ENCODE results near the gene ARHGEF3.
"Not testable (repeated sequence)": the region's sequence is repeated elsewhere in the genome, so short reads cannot be mapped to it uniquely, and the experiment has no call there.

ARHGEF3 gene

DNA sequence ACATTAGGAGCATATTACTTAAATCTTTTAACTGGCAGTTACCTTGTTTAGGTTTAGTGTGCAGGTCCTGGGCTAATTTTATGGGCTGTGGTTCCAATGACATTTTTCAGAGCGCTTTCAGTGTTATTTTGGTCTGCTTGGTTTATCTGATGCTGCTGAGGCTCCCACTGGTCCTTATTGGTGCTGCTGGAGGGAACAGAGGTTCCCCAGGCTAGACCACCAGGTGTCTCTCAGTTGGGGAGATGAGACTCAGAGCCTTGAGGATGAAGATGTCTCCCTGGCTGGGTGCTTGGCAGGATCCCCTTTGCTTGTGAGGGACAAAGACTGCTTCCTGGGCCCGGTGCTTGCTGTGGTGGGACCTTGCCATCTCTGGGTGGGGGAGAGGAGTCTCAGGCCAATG is 90.4 kb downstream of the ARHGEF3 start:
- ATAC-seq (replicated peaks; ENCODE audit: extremely low read depth, poor library complexity, severe bottlenecking) (no peak), DNase-seq (ENCODE audit: low spot score in 2 of 2) (no peak)
- Mint-ChIP-seq H3K27ac (ENCODE audit: low read depth) (peak overlapping the region; percentile 22), H3K4me1 (no peaks in the 10 kb centered on the region), H3K27me3 (no peaks in the 10 kb centered on the region), H3K4me3 (no peak overlapping the region), H3K9me3 (no peaks in the 10 kb centered on the region), H3K36me3 (ENCODE audit: insufficient read depth) (peaks cover 3% of the 10 kb centered on the region)

DNA sequence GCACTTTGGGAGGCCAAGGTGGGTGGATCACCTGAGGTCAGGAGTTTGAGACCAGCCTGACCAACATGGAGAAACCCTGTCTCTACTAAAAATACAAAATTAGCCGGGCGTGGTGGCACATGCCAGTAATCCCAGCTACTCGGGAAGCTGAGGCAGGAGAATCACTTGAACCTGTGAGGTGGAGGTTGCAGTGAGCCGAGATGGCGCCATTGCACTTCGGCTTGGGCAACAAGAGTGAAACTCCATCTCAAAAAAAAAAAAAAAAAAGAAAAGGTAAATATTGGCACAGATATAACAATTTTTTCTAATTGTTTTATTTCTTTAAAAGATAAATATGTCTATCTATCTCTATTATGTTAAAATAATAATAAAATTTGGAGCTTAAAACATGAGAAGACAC is 94.3 kb downstream of the ARHGEF3 start:
- ATAC-seq (replicated peaks; ENCODE audit: extremely low read depth, poor library complexity, severe bottlenecking); H3K36me3 Mint-ChIP-seq (ENCODE audit: insufficient read depth); DNase-seq (ENCODE audit: low spot score in 2 of 2); H3K4me3 Mint-ChIP-seq; H3K27me3 Mint-ChIP-seq; H3K9me3 Mint-ChIP-seq; H3K27ac Mint-ChIP-seq (ENCODE audit: low read depth): not testable (repeated sequence)
- H3K4me1 Mint-ChIP-seq, result peaks cover 18% of the 10 kb centered on the region

DNA sequence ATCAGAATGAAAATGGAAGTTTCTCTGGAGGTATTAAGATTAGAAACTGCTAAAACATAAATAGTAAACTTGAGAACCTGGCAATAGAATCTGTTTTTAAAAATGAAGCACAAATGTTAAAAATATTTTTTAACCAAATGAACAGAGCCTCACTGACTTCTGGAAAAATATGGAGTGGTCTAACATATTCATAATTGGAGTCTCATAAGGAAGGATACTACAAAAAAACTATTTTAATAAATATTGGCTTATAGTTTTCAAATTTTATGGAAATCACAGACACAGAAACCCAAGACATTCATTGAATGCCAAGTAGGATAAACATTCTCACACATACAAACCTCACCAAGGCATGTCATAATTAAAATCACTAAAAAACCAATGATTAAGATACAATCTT is 95.1 kb downstream of the ARHGEF3 start:
- Mint-ChIP-seq H3K9me3 (no peaks in the 10 kb centered on the region), H3K4me3 (no peak overlapping the region), H3K27me3 (no peaks in the 10 kb centered on the region), H3K36me3 (ENCODE audit: insufficient read depth) (no peaks in the 10 kb centered on the region), H3K4me1 (peaks cover 21% of the 10 kb centered on the region), H3K27ac (ENCODE audit: low read depth) (no peak overlapping the region)
- no peak for ATAC-seq (replicated peaks; ENCODE audit: extremely low read depth, poor library complexity, severe bottlenecking)
- DNase-seq (ENCODE audit: low spot score in 2 of 2), result no peak

DNA sequence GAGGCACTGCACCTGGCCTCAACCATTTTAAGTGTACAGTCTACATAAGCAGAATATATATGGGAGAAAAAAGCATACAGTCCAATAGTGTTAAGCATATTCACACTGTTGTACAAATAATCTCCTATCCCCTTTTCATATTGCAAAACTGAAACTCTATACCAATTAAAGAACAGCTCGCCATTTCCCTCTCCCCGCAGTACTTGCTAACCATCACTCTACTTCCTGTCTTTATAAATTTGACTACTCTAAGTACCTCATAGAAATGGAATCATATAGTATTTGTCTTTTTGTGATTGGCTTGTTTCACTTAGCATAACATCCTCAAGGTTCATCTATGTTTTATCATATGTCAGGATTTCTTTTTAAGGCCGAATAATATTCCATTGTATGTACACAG is 97.0 kb downstream of the ARHGEF3 start:
- ATAC-seq (replicated peaks; ENCODE audit: extremely low read depth, poor library complexity, severe bottlenecking) (no peak), DNase-seq (ENCODE audit: low spot score in 2 of 2) (no peak)
- Mint-ChIP-seq H3K4me1 (peaks cover 21% of the 10 kb centered on the region), H3K36me3 (ENCODE audit: insufficient read depth) (peaks cover 2% of the 10 kb centered on the region), H3K27me3 (no peaks in the 10 kb centered on the region), H3K27ac (ENCODE audit: low read depth) (peak overlapping the region; percentile 45), H3K4me3 (peak overlapping the region; percentile 0), H3K9me3 (no peaks in the 10 kb centered on the region)

DNA sequence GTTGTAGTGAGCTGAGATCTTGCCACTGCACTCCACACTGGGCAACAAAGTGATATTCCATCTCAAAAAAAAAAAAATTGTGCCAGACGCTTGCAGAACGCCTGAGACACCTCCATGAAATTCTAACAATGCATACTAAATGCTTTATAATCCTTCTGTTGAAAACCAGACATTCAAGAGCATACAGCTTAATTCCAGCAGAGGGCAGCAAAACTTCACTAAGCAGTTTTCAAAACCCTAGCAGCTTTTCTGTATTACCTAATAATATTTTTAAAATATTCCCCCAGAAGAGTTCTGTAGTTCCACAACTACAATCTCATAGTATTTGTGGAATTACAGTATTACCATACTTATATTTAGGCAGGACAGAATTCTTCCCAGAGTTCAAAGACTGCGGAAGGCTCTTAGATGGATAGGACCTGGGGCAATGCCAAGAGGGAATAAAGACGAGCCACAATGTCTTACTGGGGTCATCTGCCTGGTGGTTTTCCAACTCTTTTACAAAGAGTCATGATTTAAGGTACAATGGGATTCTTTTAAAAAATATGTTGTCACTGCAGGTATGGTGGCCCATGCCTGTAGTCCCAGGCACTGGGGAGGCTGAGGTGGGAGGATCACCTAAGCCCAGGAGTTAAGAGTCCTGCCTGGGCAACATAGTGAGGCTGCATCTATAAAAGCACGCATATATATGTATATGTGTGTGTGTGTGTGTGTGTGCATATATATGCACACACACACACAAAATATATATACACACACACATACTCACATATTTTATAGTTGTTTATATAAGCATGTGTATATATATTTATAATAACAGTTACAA is 99.0 kb downstream of the ARHGEF3 start:
- DNase-seq (ENCODE audit: low spot score in 2 of 2) (peak in 1 of 2 donors; percentile 57), ATAC-seq (replicated peaks; ENCODE audit: extremely low read depth, poor library complexity, severe bottlenecking) (peak; percentile 52)
- H3K27ac Mint-ChIP-seq (ENCODE audit: low read depth), result no peak overlapping the region
- H3K4me1 Mint-ChIP-seq, result peaks cover 21% of the 10 kb centered on the region
- H3K9me3 Mint-ChIP-seq, result no peaks in the 10 kb centered on the region
- peaks cover 2% of the 10 kb centered on the region for H3K36me3 Mint-ChIP-seq (ENCODE audit: insufficient read depth)
- no peak overlapping the region for H3K4me3 Mint-ChIP-seq
- no peaks in the 10 kb centered on the region for H3K27me3 Mint-ChIP-seq

DNA sequence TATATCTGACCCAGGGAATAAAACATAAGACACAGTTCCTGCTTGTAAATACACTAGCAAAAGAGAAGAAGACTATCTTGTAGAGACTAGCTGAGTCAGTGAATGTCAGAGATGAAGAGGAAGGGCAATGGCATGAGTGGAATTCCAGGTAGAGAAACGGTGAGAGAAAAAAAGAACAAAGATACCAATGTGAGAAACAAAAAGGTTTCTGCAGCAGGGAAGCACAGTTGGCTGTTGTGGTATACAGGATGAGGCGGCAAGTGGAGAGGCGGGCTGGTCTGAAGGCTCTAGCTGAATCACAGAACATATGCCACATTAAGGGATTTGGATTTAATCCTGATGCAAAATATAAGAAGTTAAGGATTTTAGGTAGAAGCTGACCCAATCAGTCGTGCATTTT is 101.6 kb downstream of the ARHGEF3 start:
- Mint-ChIP-seq H3K27ac (ENCODE audit: low read depth) (no peak overlapping the region), H3K9me3 (no peaks in the 10 kb centered on the region), H3K4me1 (peaks cover 32% of the 10 kb centered on the region), H3K4me3 (no peak overlapping the region), H3K27me3 (no peaks in the 10 kb centered on the region), H3K36me3 (ENCODE audit: insufficient read depth) (peaks cover 2% of the 10 kb centered on the region)
- DNase-seq (ENCODE audit: low spot score in 2 of 2) (no peak), ATAC-seq (replicated peaks; ENCODE audit: extremely low read depth, poor library complexity, severe bottlenecking) (no peak)

DNA sequence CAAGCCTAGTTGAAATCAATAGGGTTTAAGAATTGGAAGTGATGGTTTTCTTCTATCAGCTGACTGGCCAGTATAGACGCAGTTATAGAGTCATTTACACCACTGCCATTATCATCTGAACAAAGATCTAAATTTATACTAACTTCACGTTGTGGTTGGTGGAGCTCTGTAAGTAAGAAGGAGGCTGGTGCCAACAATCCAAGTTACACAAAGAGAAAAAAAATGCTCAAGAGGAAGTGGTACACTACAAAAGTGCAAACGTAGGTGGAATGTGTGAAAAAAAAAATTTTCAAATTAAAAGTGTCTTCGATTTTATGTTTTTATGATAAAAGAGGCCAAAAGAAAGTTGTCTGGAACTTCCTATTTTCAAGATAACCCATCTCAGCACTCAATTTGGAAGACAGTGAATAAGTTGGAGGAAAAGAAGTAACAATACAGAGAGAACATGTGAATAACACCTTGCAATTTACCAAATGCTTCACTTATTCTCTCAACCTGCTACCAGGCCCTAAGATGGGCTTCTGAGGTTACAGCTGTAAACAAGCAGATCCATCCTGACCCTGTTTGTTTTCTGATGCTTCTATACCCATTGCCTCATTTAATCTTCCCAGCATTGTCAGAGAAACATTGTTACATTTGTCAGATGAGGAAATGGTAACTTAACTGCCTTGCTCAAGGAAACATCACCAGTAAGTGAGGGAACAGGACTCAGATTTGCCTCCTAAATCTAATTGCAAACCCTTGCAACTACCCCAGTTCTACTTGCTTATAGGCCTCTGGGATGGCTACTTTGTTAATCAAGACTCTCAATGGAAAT is 106.7 kb downstream of the ARHGEF3 start:
- no peaks in the 10 kb centered on the region for H3K27me3 Mint-ChIP-seq
- no peaks in the 10 kb centered on the region for H3K9me3 Mint-ChIP-seq
- ATAC-seq (replicated peaks; ENCODE audit: extremely low read depth, poor library complexity, severe bottlenecking) (peak; percentile 78), DNase-seq (ENCODE audit: low spot score in 2 of 2) (no peak)
- peaks cover 44% of the 10 kb centered on the region for H3K4me1 Mint-ChIP-seq
- H3K36me3 Mint-ChIP-seq (ENCODE audit: insufficient read depth), result peaks cover 9% of the 10 kb centered on the region
- H3K4me3 Mint-ChIP-seq, result peak overlapping the region; percentile 26
- H3K27ac Mint-ChIP-seq (ENCODE audit: low read depth), result peak overlapping the region; percentile 87

DNA sequence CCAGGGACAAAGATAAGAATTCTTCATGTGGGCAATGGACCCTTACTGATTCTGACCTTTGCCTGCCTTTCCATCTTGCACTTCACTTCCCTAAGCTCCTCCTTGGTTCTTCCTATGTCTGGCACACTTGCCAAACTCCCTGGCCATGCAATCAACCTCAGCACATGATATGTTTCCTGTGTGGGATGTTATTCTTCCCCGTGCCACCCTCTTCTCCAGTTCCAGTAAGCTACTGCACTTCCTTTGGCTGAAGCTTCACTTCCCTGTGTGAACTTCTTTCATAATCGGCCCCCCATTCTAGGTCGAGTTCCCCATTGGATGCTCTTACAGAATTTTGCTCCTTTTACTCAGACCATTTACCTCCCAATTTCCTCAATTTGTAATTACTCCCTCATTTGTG is 108.0 kb downstream of the ARHGEF3 start:
- no peak for DNase-seq (ENCODE audit: low spot score in 2 of 2)
- Mint-ChIP-seq H3K4me3 (peak overlapping the region; percentile 71), H3K27ac (ENCODE audit: low read depth) (peak overlapping the region; percentile 87), H3K4me1 (peaks cover 44% of the 10 kb centered on the region), H3K36me3 (ENCODE audit: insufficient read depth) (peaks cover 8% of the 10 kb centered on the region), H3K27me3 (no peaks in the 10 kb centered on the region), H3K9me3 (no peaks in the 10 kb centered on the region)
- ATAC-seq (replicated peaks; ENCODE audit: extremely low read depth, poor library complexity, severe bottlenecking), result no peak

DNA sequence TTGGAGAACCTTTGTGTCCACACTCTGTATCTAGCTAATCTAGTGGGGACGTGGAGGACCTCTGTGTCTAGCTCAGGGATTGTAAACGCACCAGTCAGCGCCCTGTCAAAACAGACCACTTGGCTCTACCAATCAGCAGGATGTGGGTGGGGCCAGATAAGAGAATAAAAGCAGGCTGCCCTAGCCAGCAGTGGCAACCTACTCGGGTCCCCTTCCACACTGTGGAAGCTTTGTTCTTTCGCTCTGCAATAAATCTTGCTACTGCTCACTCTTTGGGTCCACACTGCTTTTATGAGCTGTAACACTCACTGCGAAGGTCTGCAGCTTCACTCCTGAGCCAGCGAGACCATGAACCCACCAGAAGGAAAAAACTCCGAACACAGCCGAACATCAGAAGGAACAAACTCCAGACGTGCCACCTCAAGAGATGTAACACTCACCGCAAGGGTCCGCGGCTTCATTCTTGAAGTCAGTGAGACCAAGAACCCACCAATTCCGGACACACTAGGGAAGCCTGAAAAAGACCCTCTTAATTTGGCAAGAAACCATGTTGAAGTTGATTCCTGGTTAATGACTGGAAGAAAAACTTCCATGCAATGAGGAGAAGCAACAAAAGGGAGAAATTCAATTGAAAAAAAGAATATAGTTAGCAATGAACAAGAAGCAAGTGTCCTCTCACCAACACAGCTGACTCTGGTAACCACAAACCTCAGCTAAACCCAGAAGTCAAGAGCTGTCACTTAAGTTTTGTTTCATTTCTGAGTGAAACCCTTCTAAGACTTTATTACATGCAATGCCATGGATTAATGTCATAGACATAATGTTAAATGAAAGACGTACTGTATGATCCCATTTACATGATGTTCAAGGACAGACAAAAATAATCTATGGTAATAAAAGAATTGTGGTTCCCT is 109.0 kb downstream of the ARHGEF3 start:
- DNase-seq (ENCODE audit: low spot score in 2 of 2) (peak in 1 of 2 donors; percentile 34), ATAC-seq (replicated peaks; ENCODE audit: extremely low read depth, poor library complexity, severe bottlenecking) (peak; percentile 75)
- not testable (repeated sequence) for H3K9me3 Mint-ChIP-seq; H3K27me3 Mint-ChIP-seq; H3K36me3 Mint-ChIP-seq (ENCODE audit: insufficient read depth)
- H3K4me1 Mint-ChIP-seq, result peaks cover 50% of the 10 kb centered on the region
- H3K27ac Mint-ChIP-seq (ENCODE audit: low read depth), result peak overlapping the region; percentile 79
- peak overlapping the region; percentile 71 for H3K4me3 Mint-ChIP-seq

DNA sequence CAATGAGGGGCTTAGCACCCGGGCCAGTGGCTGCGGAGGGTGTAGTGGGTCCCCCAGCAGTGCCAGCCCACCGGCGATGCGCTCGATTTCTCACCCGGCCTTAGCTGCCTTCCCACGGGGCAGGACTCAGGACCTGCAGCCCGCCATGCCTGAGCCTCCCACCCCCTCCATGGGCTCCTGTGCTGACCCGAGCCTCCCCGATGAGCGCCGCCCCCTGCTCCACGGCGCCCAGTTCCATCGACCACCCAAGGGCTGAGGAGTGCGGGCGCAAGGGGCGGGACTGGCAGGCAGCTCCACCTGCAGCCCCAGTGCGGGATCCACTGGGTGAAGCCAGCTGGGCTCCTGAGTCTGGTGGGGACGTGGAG is 109.8 kb downstream of the ARHGEF3 start:
- H3K9me3 Mint-ChIP-seq; H3K27me3 Mint-ChIP-seq; H3K36me3 Mint-ChIP-seq (ENCODE audit: insufficient read depth); H3K27ac Mint-ChIP-seq (ENCODE audit: low read depth); DNase-seq (ENCODE audit: low spot score in 2 of 2); ATAC-seq (replicated peaks; ENCODE audit: extremely low read depth, poor library complexity, severe bottlenecking): not testable (repeated sequence)
- Mint-ChIP-seq H3K4me1 (peaks cover 50% of the 10 kb centered on the region), H3K4me3 (peak overlapping the region; percentile 71)

DNA sequence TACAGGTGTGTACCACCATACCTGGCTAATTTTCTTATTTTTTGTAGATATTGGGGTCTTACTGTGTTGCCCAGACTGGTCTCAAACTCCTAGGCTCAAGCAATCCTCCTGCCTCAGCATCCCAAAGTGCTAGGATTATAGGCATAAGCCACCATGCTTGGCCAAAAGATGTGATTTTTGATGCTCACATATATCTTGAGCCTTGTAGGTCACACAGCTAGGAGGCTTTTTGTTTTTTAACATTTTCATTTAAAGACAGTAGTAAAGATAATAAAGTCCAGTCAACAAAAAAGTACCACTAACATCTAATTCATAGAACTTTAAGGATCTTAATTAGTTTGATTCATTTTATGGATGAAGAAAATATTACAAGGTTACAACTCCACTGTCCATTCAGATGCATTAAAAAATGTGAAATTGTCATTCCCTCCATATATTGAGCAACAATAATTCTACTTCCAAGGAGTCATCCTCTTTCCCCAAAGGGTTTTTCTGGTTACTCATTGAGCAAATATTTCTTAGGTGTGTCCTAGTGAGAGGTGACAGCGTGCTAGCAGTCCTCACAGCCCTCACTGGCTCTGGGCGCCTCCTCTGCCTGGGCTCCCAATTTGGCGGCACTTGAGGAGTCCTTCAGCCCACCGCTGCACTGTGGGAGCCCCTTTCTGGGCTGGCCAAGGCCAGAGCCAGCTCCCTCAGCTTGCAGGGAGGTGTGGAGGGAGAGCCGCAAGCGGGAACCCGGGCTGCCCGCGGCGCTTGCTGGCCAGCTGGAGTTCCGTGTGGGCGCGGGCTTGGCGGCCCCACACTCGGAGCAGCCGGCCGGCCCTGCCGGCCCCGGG is 110.4 kb downstream of the ARHGEF3 start:
- H3K27me3 Mint-ChIP-seq, result no peaks in the 10 kb centered on the region
- H3K9me3 Mint-ChIP-seq, result no peaks in the 10 kb centered on the region
- ATAC-seq (replicated peaks; ENCODE audit: extremely low read depth, poor library complexity, severe bottlenecking) (no peak), DNase-seq (ENCODE audit: low spot score in 2 of 2) (no peak)
- no peak overlapping the region for H3K4me3 Mint-ChIP-seq
- H3K27ac Mint-ChIP-seq (ENCODE audit: low read depth), result no peak overlapping the region
- H3K36me3 Mint-ChIP-seq (ENCODE audit: insufficient read depth), result peaks cover 8% of the 10 kb centered on the region
- H3K4me1 Mint-ChIP-seq, result peaks cover 44% of the 10 kb centered on the region

DNA sequence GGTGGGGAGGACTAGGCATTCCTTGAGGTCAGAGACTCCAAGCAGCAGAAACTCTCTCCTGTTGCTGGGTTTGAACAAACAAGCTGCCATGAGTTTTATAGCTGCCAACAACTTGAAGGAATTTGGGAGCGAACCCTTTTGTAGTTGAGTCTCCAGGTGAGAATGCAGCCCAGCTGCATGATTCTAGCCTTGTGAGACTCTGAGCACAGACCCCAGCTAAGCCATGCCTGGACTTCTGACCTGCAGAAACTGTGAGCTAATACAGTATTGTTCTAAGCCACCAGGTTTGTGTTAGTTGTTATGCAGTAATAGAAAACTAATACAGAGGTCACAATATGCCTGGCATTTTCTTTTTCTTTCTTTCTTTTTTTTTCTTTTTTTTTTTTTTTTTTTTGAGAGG is 112.4 kb downstream of the ARHGEF3 start:
- Mint-ChIP-seq H3K27me3 (no peaks in the 10 kb centered on the region), H3K36me3 (ENCODE audit: insufficient read depth) (peaks cover 5% of the 10 kb centered on the region), H3K9me3 (no peaks in the 10 kb centered on the region), H3K4me1 (peaks cover 26% of the 10 kb centered on the region), H3K27ac (ENCODE audit: low read depth) (no peak overlapping the region), H3K4me3 (no peak overlapping the region)
- DNase-seq (ENCODE audit: low spot score in 2 of 2), result no peak
- no peak for ATAC-seq (replicated peaks; ENCODE audit: extremely low read depth, poor library complexity, severe bottlenecking)

All from central memory CD8-positive, alpha-beta T cell (primary cell).